Caco-2 (cell line): ENCODE data around the gene TEX22. TPM values are rescaled to one million over a fixed set of nuclear protein-coding genes. Genes with fewer than 3 reads are reported as not detected.

ENCODE experiments used
- BruUV-seq: library from RNA; stranded (reverse); fragments of 400-500 nt; replicated peaks from 2 replicates; lab custom pipeline; 2021; lab: Mats Ljungman, UMichigan
- CTCF ChIA-PET: fragments of 300-600 bp; sonication (Branson Sonifier 250); formaldehyde crosslinking; loops from one replicate; lab custom pipeline; 2022; ENCODE audit warnings: antibody characterized with exemption; lab: Charles Lee
- POLR2A ChIA-PET: fragments of 300-600 bp; sonication (Branson Sonifier 250); formaldehyde crosslinking; loops from one replicate; lab custom pipeline; 2022; ENCODE audit warnings: antibody characterized with exemption; lab: Charles Lee
- DNase-seq, 2 experiments: peaks; one replicate each; pipeline versions ENCODE4 v3.0.0 to v3.0.0-alpha.2; 2020 to 2022
- H3K27me3 ChIP-seq: replicated peaks from 2 replicates; pipeline ENCODE4 v1.6.0; 2011; ENCODE audit warnings: low read length; ENCODE audit not compliant: control insufficient read depth, insufficient read depth
- H3K36me3 ChIP-seq: 2 replicates; pipeline ENCODE4 v1.5.1; 2011; ENCODE audit warnings: low read length; ENCODE audit not compliant: control insufficient read depth, insufficient read depth
- H3K4me1 ChIP-seq: fragments of 250-450 bp; sonication (Bioruptor Pico); 2 replicates; pipeline ENCODE4 v1.5.1; 2020; ENCODE audit warnings: mild to moderate bottlenecking
- H3K4me3 ChIP-seq: 2 replicates; pipeline ENCODE4 v1.5.1; 2011; ENCODE audit warnings: low read depth, mild to moderate bottlenecking, control low read depth, low read length
- H3K9me3 ChIP-seq: fragments of 250-450 bp; sonication (Bioruptor Pico); 2 replicates; pipeline ENCODE4 v1.5.1; 2020; ENCODE audit warnings: mild to moderate bottlenecking, moderate library complexity
- H3K27ac Mint-ChIP-seq: one replicate; pipeline ENCODE4 v1.8.0; 2022; ENCODE audit warnings: mixed read lengths; ENCODE audit not compliant: unreplicated experiment
- H3K27me3 Mint-ChIP-seq: one replicate; pipeline ENCODE4 v1.8.0; 2022; ENCODE audit warnings: mixed read lengths; ENCODE audit not compliant: insufficient read depth, unreplicated experiment
- H3K36me3 Mint-ChIP-seq: one replicate; pipeline ENCODE4 v1.8.0; 2022; ENCODE audit warnings: mild to moderate bottlenecking, mixed read lengths; ENCODE audit not compliant: insufficient read depth, unreplicated experiment
- H3K4me1 Mint-ChIP-seq: one replicate; pipeline ENCODE4 v1.8.0; 2022; ENCODE audit warnings: low read depth, mixed read lengths; ENCODE audit not compliant: unreplicated experiment
- H3K4me3 Mint-ChIP-seq: one replicate; pipeline ENCODE4 v1.8.0; 2022; ENCODE audit warnings: mild to moderate bottlenecking, moderate library complexity, mixed read lengths; ENCODE audit not compliant: unreplicated experiment
- H3K9me3 Mint-ChIP-seq: one replicate; pipeline ENCODE4 v1.8.0; 2022; ENCODE audit warnings: mixed read lengths; ENCODE audit not compliant: unreplicated experiment
- CTCF ChIP-seq, 2 experiments: fragments of 200-600 bp in 1 of 2; IDR thresholded peaks; 1 replicate in 1 of 2; 2 replicates in 1 of 2; pipeline versions ENCODE4 v1.5.1 to v1.8.0; 2011 to 2022; ENCODE audit warnings: antibody characterized with exemption in 1 of 2, control low read depth in 1 of 2, inconsistent platforms in 1 of 2, low read depth in 1 of 2, low read length in 1 of 2, mild to moderate bottlenecking in 1 of 2, moderate library complexity in 1 of 2; ENCODE audit not compliant: insufficient read depth in 1 of 2, severe bottlenecking in 1 of 2, unreplicated experiment in 1 of 2
- intact Hi-C: fragments of 100-400 bp; cut with micrococcal nuclease; formaldehyde crosslinking; loops from one replicate; pipeline ENCODE4 v1.10.0; 2022; ENCODE audit not compliant: unreplicated experiment
- total RNA-seq: library from RNA; stranded (reverse); gene quantifications from 2 replicates; pipeline ENCODE4 v1.2.3, GENCODE V29; 2022

Gene TEX22
- total RNA-seq, 1 experiment from 2014 or later, result 0.86 TPM

- H3K9me3 Mint-ChIP-seq, result no peaks in the 10 kb centered on the region
- DNase-seq, result no peak
- H3K4me3 Mint-ChIP-seq, result no peak overlapping the region
- ChIA-PET CTCF (no interaction called here), POLR2A (interaction anchor here (0.5 kb wide), 1 partner anchor 9 kb away, joined by 4 read pairs; no protein-coding TSS in a partner anchor)
- H3K4me3 ChIP-seq, result no peak overlapping the region
- H3K27me3 ChIP-seq, result no peaks in the 10 kb centered on the region
- no peak for TF ChIP-seq CTCF (IDR thresholded peaks at IDR 0.05; ENCODE audit: insufficient read depth in 1 of 2, low read depth in 1 of 2, low read length in 1 of 2, severe bottlenecking in 1 of 2, unreplicated experiment in 1 of 2)
- BruUV-seq, result no TSS peak
- no peaks in the 10 kb centered on the region for H3K9me3 ChIP-seq
- no peaks in the 10 kb centered on the region for H3K27me3 Mint-ChIP-seq
- no peaks in the 10 kb centered on the region for H3K4me1 Mint-ChIP-seq
- no peak overlapping the region for H3K27ac Mint-ChIP-seq
- H3K36me3 Mint-ChIP-seq, result peaks cover 9% of the 10 kb centered on the region
- intact Hi-C loops, result no loop called here
- no peaks in the 10 kb centered on the region for H3K4me1 ChIP-seq
- H3K36me3 ChIP-seq, result no peaks in the 10 kb centered on the region
These were observed 15.8 kb upstream of the TEX22 start for GRCh38 chr14:105382343-105383082.

DNA sequence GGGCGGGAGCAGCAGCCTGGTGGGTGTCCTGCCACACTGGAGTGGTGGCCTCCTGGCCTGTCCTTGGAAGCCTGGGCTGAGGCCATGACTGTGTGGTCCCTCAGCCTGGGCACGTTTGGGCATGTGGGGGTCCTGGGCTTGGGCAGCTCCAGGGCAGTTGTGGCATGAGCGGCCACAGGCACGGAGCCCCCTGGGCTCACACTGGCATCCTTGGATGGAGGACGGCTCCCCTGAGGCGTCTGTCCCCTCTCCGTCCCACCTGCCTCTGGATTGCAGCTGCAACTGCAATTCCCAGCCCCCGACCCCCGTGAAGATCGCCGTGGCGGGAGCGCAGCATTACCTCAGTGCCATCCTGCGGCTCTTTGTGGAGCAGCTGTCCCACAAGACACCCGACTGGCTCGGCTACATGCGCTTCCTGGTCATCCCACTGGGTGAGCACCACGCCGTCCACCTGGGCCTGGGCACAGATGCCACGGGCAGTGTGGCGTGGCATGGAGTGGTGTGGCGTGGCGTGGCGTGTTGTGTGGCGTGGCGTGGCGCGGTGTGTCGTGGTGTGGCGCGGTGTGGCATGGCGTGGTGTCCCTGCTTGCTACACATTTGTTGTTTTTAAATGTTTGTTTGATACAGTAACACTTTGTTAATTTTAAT, 15.1 kb upstream of the TEX22 start:
- Histone ChIP-seq H3K9me3 (no peaks in the 10 kb centered on the region), H3K4me3 (no peak overlapping the region), H3K27me3 (no peaks in the 10 kb centered on the region), H3K36me3 (no peaks in the 10 kb centered on the region), H3K4me1 (no peaks in the 10 kb centered on the region)
- no peak for DNase-seq
- H3K9me3 Mint-ChIP-seq, result no peaks in the 10 kb centered on the region
- intact Hi-C loops, result no loop called here
- H3K36me3 Mint-ChIP-seq, result peaks cover 13% of the 10 kb centered on the region
- TF ChIP-seq CTCF (IDR thresholded peaks at IDR 0.05; ENCODE audit: insufficient read depth in 1 of 2, low read depth in 1 of 2, low read length in 1 of 2, severe bottlenecking in 1 of 2, unreplicated experiment in 1 of 2), result no peak
- no peak overlapping the region for H3K27ac Mint-ChIP-seq
- ChIA-PET POLR2A (interaction anchor here (0.5 kb wide), 1 partner anchor 10 kb away, joined by 4 read pairs; no protein-coding TSS in a partner anchor), CTCF (no interaction called here)
- BruUV-seq, result no TSS peak
- H3K27me3 Mint-ChIP-seq, result no peaks in the 10 kb centered on the region
- H3K4me1 Mint-ChIP-seq, result no peaks in the 10 kb centered on the region
- H3K4me3 Mint-ChIP-seq, result no peak overlapping the region

GRCh38 chr14:105384041-105384557, 14.2 kb upstream of the TEX22 start:
- H3K4me1 ChIP-seq, result no peaks in the 10 kb centered on the region
- H3K27ac Mint-ChIP-seq, result no peak overlapping the region

More at GRCh38 chr14:105384041-105384557, 14.2 kb upstream of the TEX22 start:
- no peaks in the 10 kb centered on the region for H3K4me1 Mint-ChIP-seq
- H3K9me3 ChIP-seq, result no peaks in the 10 kb centered on the region
- H3K9me3 Mint-ChIP-seq, result no peaks in the 10 kb centered on the region
- CTCF ChIA-PET, result no interaction called here
- POLR2A ChIA-PET, result no interaction called here
- no peaks in the 10 kb centered on the region for H3K36me3 ChIP-seq
- no TSS peak for BruUV-seq
- no peak for DNase-seq
- H3K4me3 ChIP-seq, result no peak overlapping the region
- intact Hi-C loops, result no loop called here
- no peak for TF ChIP-seq CTCF (IDR thresholded peaks at IDR 0.05; ENCODE audit: insufficient read depth in 1 of 2, low read depth in 1 of 2, low read length in 1 of 2, severe bottlenecking in 1 of 2, unreplicated experiment in 1 of 2)
- H3K27me3 ChIP-seq, result no peaks in the 10 kb centered on the region
- no peak overlapping the region for H3K4me3 Mint-ChIP-seq
- H3K27me3 Mint-ChIP-seq, result no peaks in the 10 kb centered on the region
- H3K36me3 Mint-ChIP-seq, result peaks cover 18% of the 10 kb centered on the region
